HepG2 (cell line): ENCODE data around the gene SASH1.

ENCODE experiments used
- CC2D1A ChIP-seq: sonication (generic); formaldehyde crosslinking; IDR thresholded peaks from 2 replicates; pipeline ENCODE4 v1.8.1; 2023; ENCODE audit warnings: mild to moderate bottlenecking, missing genetic modification reagents
- CEBPG ChIP-seq: IDR thresholded peaks from 2 replicates; pipeline ENCODE4 v1.6.1; 2016
- CHD2 ChIP-seq: IDR thresholded peaks from 2 replicates; pipeline ENCODE4 v1.6.1; 2011; ENCODE audit warnings: low read depth, low read length, improper control_type of control experiment
- CSRNP1 ChIP-seq: sonication (generic); formaldehyde crosslinking; IDR thresholded peaks from 2 replicates; pipeline ENCODE4 v1.8.1; 2023; ENCODE audit warnings: mild to moderate bottlenecking, missing genetic modification reagents
- JUND ChIP-seq: sonication (generic); formaldehyde crosslinking; IDR thresholded peaks from 2 replicates; pipeline ENCODE4 v1.8.0; 2022; ENCODE audit warnings: mild to moderate bottlenecking, missing genetic modification reagents
- MAFK ChIP-seq, 2 experiments: IDR thresholded peaks in 1 of 2; conservative IDR thresholded peaks in 1 of 2; 2 replicates each; pipeline ENCODE4 v1.6.1; 2011; ENCODE audit warnings: improper control_type of control experiment in 2 of 2, low read length in 2 of 2
- POLR2AphosphoS5 ChIP-seq: IDR thresholded peaks from 2 replicates; pipeline ENCODE4 v1.6.1; 2012; ENCODE audit warnings: low read depth, low read length
- RBM22 ChIP-seq: fragments of 200-400 bp; formaldehyde crosslinking; optimal IDR thresholded peaks from 2 replicates; pipeline ENCODE3; 2017; ENCODE audit warnings: mild to moderate bottlenecking, low read length, moderate library complexity
- REST ChIP-seq, 2 experiments: IDR thresholded peaks; 2 replicates each; pipeline ENCODE4 v1.6.1; 2011 to 2012; ENCODE audit warnings: low read length in 2 of 2, borderline replicate concordance in 1 of 2, low read depth in 1 of 2, mild to moderate bottlenecking in 1 of 2, moderate library complexity in 1 of 2
- STAT5B ChIP-seq: sonication (generic); formaldehyde crosslinking; IDR thresholded peaks from 2 replicates; pipeline ENCODE4 v1.4.0; 2020; ENCODE audit warnings: missing genetic modification reagents
- TGIF2 ChIP-seq: IDR thresholded peaks from 2 replicates; pipeline ENCODE4 v1.6.1; 2016; ENCODE audit warnings: control low read depth, missing compliant biosample characterization
- ZSCAN30 ChIP-seq: sonication (generic); formaldehyde crosslinking; IDR thresholded peaks from 2 replicates; pipeline ENCODE4 v1.5.0; 2020; ENCODE audit warnings: mild to moderate bottlenecking, missing genetic modification reagents

- TF ChIP-seq STAT5B (CRISPR knock-in tag) (no peak), REST (IDR thresholded peaks at IDR 0.05; ENCODE audit: borderline replicate concordance in 1 of 2, low read depth in 1 of 2, low read length in 2 of 2) (no peak), CSRNP1 (CRISPR knock-in tag) (no peak), POLR2AphosphoS5 (no peak), CHD2 (no peak), JUND (CRISPR knock-in tag) (no peak), CC2D1A (no peak), ZSCAN30 (CRISPR knock-in tag) (no peak), RBM22 (no peak), TGIF2 (CRISPR knock-in tag) (no peak), MAFK (conservative IDR thresholded peaks at IDR 0.05 in 1 of 2, IDR thresholded peaks at IDR 0.05 in 1 of 2; ENCODE audit: low read length in 2 of 2) (no peak), CEBPG (no peak)
Measured at GRCh38 chr6:148447521-148448230, 105.0 kb downstream of the SASH1 start.
